HepG2 (cell line): ENCODE measurements around the gene TMEM215. TPM values are rescaled to one million over a fixed set of nuclear protein-coding genes. Genes with fewer than 3 reads are reported as not detected.

Source experiments
- ATAC-seq: fragments of 200-7000 bp; cut with Tn5 transposase; 3 replicates; pipeline ENCODE4 v1.9.1; 2020; ENCODE audit warnings: mild to moderate bottlenecking, moderate library complexity
- BruUV-seq: library from RNA; stranded (reverse); fragments of 400-500 nt; replicated peaks from 2 replicates; lab custom pipeline; 2021; lab: Mats Ljungman, UMichigan
- CTCF ChIA-PET: fragments of 300-600 bp; formaldehyde crosslinking; extraction: SDS; loops from one replicate; lab custom pipeline; 2021; ENCODE audit warnings: low total read pairs, inconsistent platforms, low intra/inter-chr PET ratio; lab: Yijun Ruan, JAX
- POLR2A ChIA-PET: fragments of 350-600 bp; sonication (Branson Sonifier 250); formaldehyde crosslinking; loops from one replicate; lab custom pipeline; 2020; ENCODE audit warnings: antibody characterized with exemption, inconsistent platforms; lab: Yijun Ruan, JAX
- DNase-seq: peaks from one replicate; pipeline ENCODE4 v3.0.0-alpha.2; 2015; ENCODE audit warnings: low spot score
- FAIRE-seq: peaks from 3 replicates; lab custom pipeline; 2011; peaks lifted over from hg19 to GRCh38; lab: Jason Lieb, UNC
- H2AFZ ChIP-seq: one replicate; pipeline ENCODE4 v1.6.1; 2011; ENCODE audit warnings: low read length, inconsistent platforms
- H3K27ac ChIP-seq: fragments of 300-600 bp; 3 replicates; pipeline ENCODE4 v1.8.0; 2011; ENCODE audit warnings: mixed run types, mild to moderate bottlenecking, mixed read lengths, low read length, inconsistent platforms; ENCODE audit not compliant: insufficient read depth; ENCODE audit errors: extremely low read length
- H3K27me3 ChIP-seq, 2 experiments: fragments of 200-600 bp in 1 of 2; 2 replicates in 1 of 2; 3 replicates in 1 of 2; pipeline versions ENCODE4 v1.6.0 to v1.8.0; 2011; ENCODE audit warnings: low read length in 2 of 2, mild to moderate bottlenecking in 2 of 2, moderate library complexity in 2 of 2, inconsistent platforms in 1 of 2; ENCODE audit not compliant: insufficient read depth in 2 of 2, control insufficient read depth in 1 of 2
- H3K36me3 ChIP-seq, 2 experiments: fragments of 200-600 bp in 1 of 2; replicated peaks in 1 of 2; 2 replicates in 1 of 2; 3 replicates in 1 of 2; pipeline versions ENCODE4 v1.5.1 to v1.8.0; 2011; ENCODE audit warnings: low read length in 2 of 2, inconsistent platforms in 1 of 2; ENCODE audit not compliant: insufficient read depth in 2 of 2, control insufficient read depth in 1 of 2
- H3K4me1 ChIP-seq: 2 replicates; pipeline ENCODE4 v1.5.1; 2012; ENCODE audit warnings: low read length, inconsistent platforms; ENCODE audit not compliant: insufficient read depth
- H3K4me2 ChIP-seq: 2 replicates; pipeline ENCODE4 v1.6.0; 2011; ENCODE audit warnings: low read depth, low read length, inconsistent platforms
- H3K4me3 ChIP-seq, 3 experiments: fragments of 200-600 bp in 1 of 3; sonication (generic), shearing (Covaris generic) in 1 of 3; replicated peaks in 1 of 3; 2 replicates each; pipeline ENCODE4 v1.5.1; 2011 to 2016; ENCODE audit warnings: low read length in 3 of 3, inconsistent platforms in 2 of 3, low read depth in 2 of 3, mild to moderate bottlenecking in 2 of 3, control low read depth in 1 of 3, mixed read lengths in 1 of 3; ENCODE audit not compliant: insufficient read depth in 1 of 3
- H3K79me2 ChIP-seq: one replicate; pipeline ENCODE4 v1.6.1; 2011; ENCODE audit warnings: low read length, inconsistent platforms; ENCODE audit not compliant: insufficient read depth
- H3K9ac ChIP-seq: 2 replicates; pipeline ENCODE4 v1.6.0; 2011; ENCODE audit warnings: mild to moderate bottlenecking, low read depth, low read length, inconsistent platforms; ENCODE audit not compliant: insufficient read depth
- H3K9me3 ChIP-seq: 2 replicates; pipeline ENCODE4 v1.5.1; 2012; ENCODE audit warnings: mild to moderate bottlenecking, low read length
- H4K20me1 ChIP-seq: 2 replicates; pipeline ENCODE4 v1.6.0; 2011; ENCODE audit warnings: inconsistent platforms, mild to moderate bottlenecking, low read length, moderate library complexity; ENCODE audit not compliant: insufficient read depth
- AGO2 ChIP-seq: fragments of 200-400 bp; formaldehyde crosslinking; optimal IDR thresholded peaks from 2 replicates; pipeline ENCODE3; 2017; ENCODE audit warnings: mild to moderate bottlenecking, low read depth, low read length, moderate library complexity
- HNRNPH1 ChIP-seq: fragments of 200-400 bp; formaldehyde crosslinking; optimal IDR thresholded peaks from 2 replicates; pipeline ENCODE3; 2017; ENCODE audit warnings: mild to moderate bottlenecking, low read depth, low read length
- ISL2 ChIP-seq: sonication (generic); formaldehyde crosslinking; IDR thresholded peaks from 2 replicates; pipeline ENCODE4 v1.5.0; 2020; ENCODE audit warnings: missing genetic modification reagents
- RELA ChIP-seq: sonication (generic); formaldehyde crosslinking; IDR thresholded peaks from 2 replicates; pipeline ENCODE4 v1.4.0; 2020; ENCODE audit warnings: missing genetic modification reagents
- ZNF121 ChIP-seq: sonication (generic); formaldehyde crosslinking; IDR thresholded peaks from 2 replicates; pipeline ENCODE4 v1.5.0; 2020; ENCODE audit warnings: mild to moderate bottlenecking, missing genetic modification reagents
- WGBS: methylation state at CpG from one replicate; pipeline ENCODE4 v1.1.6; 2017; ENCODE audit warnings: low lambda C conversion rate; 5-methylcytosine and 5-hydroxymethylcytosine counted together
- in situ Hi-C: cut with HindIII; loops from 2 replicates; pipeline ENCODE4 v1.10.0; 2017; ENCODE audit warnings: low pct_unique_long_range_greater_than_20kb; ENCODE audit not compliant: extremely low pct_ligation_motif_present
- intact Hi-C: fragments of 100-400 bp; cut with micrococcal nuclease; formaldehyde crosslinking; loops from one replicate; pipeline ENCODE4 v1.10.0; 2022; ENCODE audit not compliant: unreplicated experiment
- polyA plus RNA-seq, 8 experiments: library from polyadenylated mRNA; depleted of rRNA in 3 of 8; stranded (reverse) in 7 of 8; unstranded in 1 of 8; fragments of >200 nt; fragmentation: Illumina TruSeq in 4 of 8; extraction: Trizol in 4 of 8; gene quantifications; 2 replicates each; pipeline versions ENCODE4 v1.2.1 to v1.2.3, GENCODE V29; 2011 to 2016; ENCODE audit warnings: low read depth in 4 of 8, missing spikeins in 1 of 8, mixed read lengths in 1 of 8; ENCODE audit not compliant: insufficient read depth in 1 of 8
- total RNA-seq, 5 experiments: library from RNA; depleted of rRNA; stranded (reverse); fragments of >200 nt; fragmentation: Illumina TruSeq; extraction: Trizol; gene quantifications; 2 replicates each; pipeline ENCODE4 v1.2.3, GENCODE V29; 2016; ENCODE audit warnings: low read depth in 1 of 5
- TF ChIP-seq, protein P1 (sequence below), 2 experiments: sonication (generic) in 1 of 2; formaldehyde crosslinking in 1 of 2; IDR thresholded peaks; 2 replicates each; pipeline versions ENCODE4 v1.4.0 to v1.6.1; 2018 to 2020; ENCODE audit warnings: missing genetic modification reagents in 2 of 2, borderline replicate concordance in 1 of 2, low read depth in 1 of 2, mild to moderate bottlenecking in 1 of 2, missing biosample characterization in 1 of 2
- TF ChIP-seq, protein P2 (sequence below): IDR thresholded peaks from 2 replicates; pipeline ENCODE4 v1.6.1; 2012; ENCODE audit warnings: low read depth, low read length, improper control_type of control experiment

TMEM215 gene
- total and polyA plus RNA-seq, 2 of the 13 experiments (the other 11 are each of a cell fraction or from before 2014, with no cell fraction given) = not detected

DNA sequence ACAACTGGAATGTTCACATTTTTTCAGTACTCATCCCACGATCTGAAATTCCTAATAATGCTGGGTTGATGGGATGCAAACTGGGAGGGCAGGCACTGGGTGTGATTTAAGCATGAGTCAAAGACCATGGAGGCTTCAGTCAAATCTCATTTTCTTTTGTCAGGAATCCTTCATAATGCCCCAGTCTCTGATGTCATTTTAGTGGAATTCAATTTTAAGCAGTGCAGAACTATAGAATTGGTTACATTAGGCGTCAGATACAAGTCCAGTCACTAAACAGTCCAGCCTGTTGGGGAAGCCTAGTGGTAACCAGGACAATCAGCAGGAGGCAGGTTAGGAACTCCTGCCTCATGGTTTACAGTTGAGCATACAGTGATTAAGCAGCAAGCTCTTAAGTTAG, 41.0 kb upstream of the TMEM215 start (continued):
- TF ChIP-seq HNRNPH1 = no peak

DNA sequence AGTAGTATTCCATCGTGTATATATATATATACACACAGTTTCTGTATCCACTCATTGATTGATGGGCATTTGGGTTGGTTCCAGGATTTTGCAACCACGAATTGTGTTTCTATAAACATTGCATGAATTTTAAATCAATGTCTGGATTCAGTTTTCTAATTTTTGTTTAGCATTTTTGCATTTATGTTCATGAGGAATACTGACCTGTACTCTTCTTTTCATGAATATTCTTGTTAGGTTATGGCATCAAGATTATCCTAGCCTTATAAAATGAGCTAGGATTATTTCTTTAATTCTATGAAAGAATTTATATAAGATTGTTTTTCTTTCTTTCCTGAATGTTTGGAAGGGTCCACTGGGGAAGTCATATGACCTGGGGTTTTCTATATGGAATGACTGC, 35.3 kb upstream of the TMEM215 start:
- Histone ChIP-seq H3K27me3 (peaks cover 0 to 4% of the 10 kb centered on the region in 2 experiments; a peak in 1 of 5 replicates), H2AFZ (no peak overlapping the region), H3K9me3 (no peaks in the 10 kb centered on the region), H3K4me3 (no peak overlapping the region), H3K4me1 (no peaks in the 10 kb centered on the region), H3K9ac (no peak overlapping the region), H3K36me3 (no peaks in the 10 kb centered on the region), H3K4me2 (no peak overlapping the region), H3K27ac (no peak overlapping the region), H3K79me2 (no peaks in the 10 kb centered on the region), H4K20me1 (no peaks in the 10 kb centered on the region)
- no TSS peak for BruUV-seq
- CTCF ChIA-PET = no interaction called here
- WGBS = 1% methylated on average over 2 of the region's 2 CpGs
- no peak for DNase-seq
- in situ Hi-C loops (no loop called here), intact Hi-C loops (no loop called here)
- FAIRE-seq = no peak
- ATAC-seq = no peak
- POLR2A ChIA-PET = no interaction called here
- TF ChIP-seq, protein P1, sequence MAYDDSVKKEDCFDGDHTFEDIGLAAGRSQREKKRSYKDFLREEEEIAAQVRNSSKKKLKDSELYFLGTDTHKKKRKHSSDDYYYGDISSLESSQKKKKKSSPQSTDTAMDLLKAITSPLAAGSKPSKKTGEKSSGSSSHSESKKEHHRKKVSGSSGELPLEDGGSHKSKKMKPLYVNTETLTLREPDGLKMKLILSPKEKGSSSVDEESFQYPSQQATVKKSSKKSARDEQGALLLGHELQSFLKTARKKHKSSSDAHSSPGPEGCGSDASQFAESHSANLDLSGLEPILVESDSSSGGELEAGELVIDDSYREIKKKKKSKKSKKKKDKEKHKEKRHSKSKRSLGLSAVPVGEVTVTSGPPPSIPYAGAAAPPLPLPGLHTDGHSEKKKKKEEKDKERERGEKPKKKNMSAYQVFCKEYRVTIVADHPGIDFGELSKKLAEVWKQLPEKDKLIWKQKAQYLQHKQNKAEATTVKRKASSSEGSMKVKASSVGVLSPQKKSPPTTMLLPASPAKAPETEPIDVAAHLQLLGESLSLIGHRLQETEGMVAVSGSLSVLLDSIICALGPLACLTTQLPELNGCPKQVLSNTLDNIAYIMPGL (CRISPR knock-in tag; IDR thresholded peaks at IDR 0.05; ENCODE audit: borderline replicate concordance in 1 of 2, low read depth in 1 of 2) = no peak
- no peak for TF ChIP-seq RELA (CRISPR knock-in tag)
- no peak for TF ChIP-seq ZNF121 (CRISPR knock-in tag)
- TF ChIP-seq, protein P2, sequence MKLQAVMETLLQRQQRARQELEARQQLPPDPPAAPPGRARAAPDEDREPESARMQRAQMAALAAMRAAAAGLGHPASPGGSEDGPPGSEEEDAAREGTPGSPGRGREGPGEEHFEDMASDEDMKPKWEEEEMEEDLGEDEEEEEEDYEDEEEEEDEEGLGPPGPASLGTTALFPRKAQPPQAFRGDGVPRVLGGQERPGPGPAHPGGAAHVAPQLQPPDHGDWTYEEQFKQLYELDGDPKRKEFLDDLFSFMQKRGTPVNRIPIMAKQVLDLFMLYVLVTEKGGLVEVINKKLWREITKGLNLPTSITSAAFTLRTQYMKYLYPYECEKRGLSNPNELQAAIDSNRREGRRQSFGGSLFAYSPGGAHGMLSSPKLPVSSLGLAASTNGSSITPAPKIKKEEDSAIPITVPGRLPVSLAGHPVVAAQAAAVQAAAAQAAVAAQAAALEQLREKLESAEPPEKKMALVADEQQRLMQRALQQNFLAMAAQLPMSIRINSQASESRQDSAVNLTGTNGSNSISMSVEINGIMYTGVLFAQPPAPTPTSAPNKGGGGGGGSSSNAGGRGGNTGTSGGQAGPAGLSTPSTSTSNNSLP = no peak
- no peak for TF ChIP-seq AGO2
- TF ChIP-seq ISL2 = no peak
